CD4-positive, alpha-beta memory T cell (primary cell): ENCODE results near the gene PRKD1. TPM values are rescaled to one million over a fixed set of nuclear protein-coding genes. Genes with fewer than 3 reads are reported as not detected.
"Not testable (repeated sequence)": the region's sequence is repeated elsewhere in the genome, so short reads cannot be mapped to it uniquely, and the experiment has no call there.

ENCODE experiments used
- CTCF ChIA-PET: fragments of 350-600 bp; sonication (Branson Sonifier 250); formaldehyde crosslinking; loops from one replicate; lab custom pipeline; 2021; ENCODE audit warnings: inconsistent platforms; ENCODE audit not compliant: partially characterized antibody; lab: Charles Lee
- POLR2A ChIA-PET: fragments of 350-600 bp; sonication (Branson Sonifier 250); formaldehyde crosslinking; loops from one replicate; lab custom pipeline; 2021; ENCODE audit not compliant: partially characterized antibody; lab: Charles Lee
- DNase-seq, 5 donors: peaks; one replicate each; pipeline versions ENCODE4 v3.0.0 to v3.0.0-alpha.2; 2020 to 2022; ENCODE audit warnings: mixed read lengths in 1 of 5
- H3K27ac ChIP-seq: one replicate; pipeline ENCODE4 v1.7.0; 2013; ENCODE audit warnings: low read depth, low read length
- H3K27me3 ChIP-seq: 2 replicates; pipeline ENCODE4 v1.7.0; 2013; ENCODE audit warnings: mild to moderate bottlenecking, low read length, moderate library complexity; ENCODE audit not compliant: insufficient read depth
- H3K36me3 ChIP-seq: 2 replicates; pipeline ENCODE4 v1.7.0; 2013; ENCODE audit warnings: mild to moderate bottlenecking, low read length, moderate library complexity; ENCODE audit not compliant: insufficient read depth
- H3K4me1 ChIP-seq: 2 replicates; pipeline ENCODE4 v1.7.0; 2013; ENCODE audit warnings: mild to moderate bottlenecking, low read length, moderate library complexity; ENCODE audit not compliant: insufficient read depth
- H3K4me3 ChIP-seq, 2 donors: one replicate each; pipeline ENCODE4 v1.7.0; 2013; ENCODE audit warnings: low read length in 2 of 2, mild to moderate bottlenecking in 1 of 2
- H3K9me3 ChIP-seq, 2 donors: one replicate each; pipeline ENCODE4 v1.7.0; 2013; ENCODE audit warnings: low read length in 2 of 2, control low read depth in 1 of 2; ENCODE audit not compliant: control insufficient read depth in 1 of 2
- H3K27ac Mint-ChIP-seq, 7 donors: one replicate each; pipeline ENCODE4 v1.8.0; 2020 to 2021; ENCODE audit warnings: mixed read lengths in 7 of 7, mild to moderate bottlenecking in 6 of 7, inconsistent platforms in 3 of 7, moderate library complexity in 3 of 7
- H3K27me3 Mint-ChIP-seq, 2 donors: one replicate each; pipeline ENCODE4 v1.8.0; 2020 to 2021; ENCODE audit warnings: mixed read lengths in 2 of 2
- H3K36me3 Mint-ChIP-seq, 2 donors: one replicate each; pipeline ENCODE4 v1.8.0; 2020 to 2021; ENCODE audit warnings: mixed read lengths in 2 of 2, inconsistent platforms in 1 of 2, mild to moderate bottlenecking in 1 of 2
- H3K4me1 Mint-ChIP-seq, 4 donors: one replicate each; pipeline ENCODE4 v1.8.0; 2020 to 2021; ENCODE audit warnings: mixed read lengths in 4 of 4, mild to moderate bottlenecking in 1 of 4
- H3K4me3 Mint-ChIP-seq, 8 donors: one replicate each; pipeline ENCODE4 v1.8.0; 2020 to 2021; ENCODE audit warnings: mixed read lengths in 8 of 8, mild to moderate bottlenecking in 7 of 8, moderate library complexity in 6 of 8, inconsistent platforms in 3 of 8
- H3K9me3 Mint-ChIP-seq, 8 donors: one replicate each; pipeline ENCODE4 v1.8.0; 2020 to 2021; ENCODE audit warnings: mixed read lengths in 8 of 8, mild to moderate bottlenecking in 5 of 8, inconsistent platforms in 3 of 8, moderate library complexity in 1 of 8
- intact Hi-C: fragments of 100-400 bp; cut with micrococcal nuclease; formaldehyde crosslinking; loops from one replicate; pipeline ENCODE4 v1.15.1; 2023
- polyA plus RNA-seq, 2 donors: library from polyadenylated mRNA; unstranded; fragments of 300-500 nt; fragmentation: Illumina TruSeq; gene quantifications; one replicate each; pipeline ENCODE4 v1.2.3, GENCODE V29; 2021
- total RNA-seq, 2 experiments: library from RNA; stranded (reverse); gene quantifications; one replicate each; pipeline ENCODE4 v1.2.3, GENCODE V29; 2021

Gene PRKD1
- total and polyA plus RNA-seq, 4 experiments from 2014 or later, result not detected

- DNase-seq, H3K9me3 ChIP-seq, H3K4me1 Mint-ChIP-seq, intact Hi-C loops, H3K4me1 ChIP-seq, CTCF ChIA-PET, H3K4me3 ChIP-seq, H3K27me3 ChIP-seq, H3K36me3 ChIP-seq, H3K4me3 Mint-ChIP-seq, H3K27me3 Mint-ChIP-seq, H3K27ac ChIP-seq, H3K36me3 Mint-ChIP-seq, H3K27ac Mint-ChIP-seq, POLR2A ChIA-PET: not testable (repeated sequence)
- peaks cover 0 to 22% (median 3%) of the 10 kb centered on the region in 8 donors for H3K9me3 Mint-ChIP-seq
These were observed 200.9 kb downstream of the PRKD1 start for GRCh38 chr14:29726560-29727331.

DNA sequence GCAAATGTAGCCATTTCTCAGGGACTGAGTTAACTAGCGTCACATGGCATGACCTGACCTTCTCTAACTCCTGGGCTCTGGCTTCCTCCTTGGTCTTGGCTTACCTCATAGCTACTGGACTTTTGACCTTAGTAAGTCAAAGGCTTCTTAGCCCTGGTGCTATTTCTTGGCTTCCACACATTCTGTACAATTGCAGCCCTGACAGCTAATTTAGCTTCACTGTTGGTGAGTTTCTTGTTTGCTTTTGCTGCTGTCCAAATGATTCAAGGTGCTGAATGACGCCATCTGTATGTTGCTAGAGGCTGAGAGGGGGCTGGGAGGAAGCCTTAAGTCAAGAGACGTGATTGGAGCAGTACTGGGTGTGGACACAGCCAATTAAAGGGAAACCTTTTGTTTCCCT, 202.7 kb downstream of the PRKD1 start:
- H3K27ac ChIP-seq, result no peak overlapping the region
- CTCF ChIA-PET, result interaction anchor here (0.6 kb wide), 1 partner anchor 46 kb away, joined by 3 read pairs; no protein-coding TSS in a partner anchor
- no peaks in the 10 kb centered on the region for H3K4me1 ChIP-seq
- intact Hi-C loops, result no loop called here
- H3K9me3 Mint-ChIP-seq, result peaks cover 0 to 18% (median 3%) of the 10 kb centered on the region in 8 donors
- H3K4me3 Mint-ChIP-seq, result no peak overlapping the region
- H3K36me3 Mint-ChIP-seq, result no peaks in the 10 kb centered on the region
- no peak overlapping the region for H3K27ac Mint-ChIP-seq
- DNase-seq, result no peak
- H3K4me3 ChIP-seq, result no peak overlapping the region
- no peaks in the 10 kb centered on the region for H3K27me3 Mint-ChIP-seq
- POLR2A ChIA-PET, result no interaction called here
- no peaks in the 10 kb centered on the region for H3K4me1 Mint-ChIP-seq
- H3K27me3 ChIP-seq, result no peaks in the 10 kb centered on the region
- H3K9me3 ChIP-seq, result peaks cover 0 to 4% of the 10 kb centered on the region in 2 donors
- no peaks in the 10 kb centered on the region for H3K36me3 ChIP-seq

- POLR2A ChIA-PET, result no interaction called here
- H3K4me1 ChIP-seq, result no peaks in the 10 kb centered on the region
- no peak overlapping the region for H3K27ac Mint-ChIP-seq
- DNase-seq, result no peak
- intact Hi-C loops, result no loop called here
- H3K27me3 Mint-ChIP-seq, result no peaks in the 10 kb centered on the region
- H3K36me3 ChIP-seq, result no peaks in the 10 kb centered on the region
- H3K9me3 Mint-ChIP-seq, result peaks cover 0 to 18% (median 5%) of the 10 kb centered on the region in 8 donors
- no peak overlapping the region for H3K27ac ChIP-seq
- H3K27me3 ChIP-seq, result no peaks in the 10 kb centered on the region
- H3K4me3 Mint-ChIP-seq, result no peak overlapping the region
- peaks cover 0 to 4% of the 10 kb centered on the region in 2 donors for H3K9me3 ChIP-seq
- no peaks in the 10 kb centered on the region for H3K4me1 Mint-ChIP-seq
- CTCF ChIA-PET, result no interaction called here
- H3K36me3 Mint-ChIP-seq, result no peaks in the 10 kb centered on the region
- no peak overlapping the region for H3K4me3 ChIP-seq
These were observed 204.8 kb downstream of the PRKD1 start for GRCh38 chr14:29722831-29723230.

- intact Hi-C loops, result no loop called here
- POLR2A ChIA-PET, result no interaction called here
These were observed 206.1 kb downstream of the PRKD1 start for GRCh38 chr14:29721586-29721985.

DNA sequence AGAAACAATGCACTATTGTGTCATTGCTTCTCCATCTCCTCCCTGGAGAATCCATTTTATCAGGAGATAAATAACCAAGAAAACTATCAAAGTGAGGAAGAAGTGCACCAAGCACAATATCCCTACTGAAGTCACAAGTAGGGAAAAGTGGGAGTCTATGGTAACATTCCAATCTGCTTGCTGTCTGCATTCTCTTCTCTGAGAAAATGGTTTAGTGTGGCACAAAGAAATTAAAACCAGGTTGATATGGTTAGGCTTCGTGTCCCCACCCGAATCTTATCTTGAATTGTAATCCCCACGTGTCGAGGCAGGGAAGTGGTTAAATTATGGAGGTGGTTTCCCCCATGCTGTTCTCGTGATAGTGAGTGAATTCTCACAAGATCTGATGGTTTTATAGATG, 209.7 kb downstream of the PRKD1 start:
- H3K27me3 Mint-ChIP-seq, result no peaks in the 10 kb centered on the region
- no peaks in the 10 kb centered on the region for H3K4me1 ChIP-seq
- H3K4me3 Mint-ChIP-seq, result no peak overlapping the region
- no peak overlapping the region for H3K27ac Mint-ChIP-seq
- no peaks in the 10 kb centered on the region for H3K4me1 Mint-ChIP-seq
- no peaks in the 10 kb centered on the region for H3K36me3 ChIP-seq
- POLR2A ChIA-PET, result no interaction called here
- peaks cover 0 to 14% (median 6%) of the 10 kb centered on the region in 8 donors for H3K9me3 Mint-ChIP-seq
- no peaks in the 10 kb centered on the region for H3K36me3 Mint-ChIP-seq
- no peaks in the 10 kb centered on the region for H3K27me3 ChIP-seq
- no peak overlapping the region for H3K27ac ChIP-seq
- no peak overlapping the region for H3K4me3 ChIP-seq
- no peak for DNase-seq
- intact Hi-C loops, result no loop called here
- CTCF ChIA-PET, result no interaction called here
- no peaks in the 10 kb centered on the region for H3K9me3 ChIP-seq

More at GRCh38 chr14:29721586-29721985, 206.1 kb downstream of the PRKD1 start:
- H3K4me1 ChIP-seq, result no peaks in the 10 kb centered on the region
- Mint-ChIP-seq H3K27me3 (no peaks in the 10 kb centered on the region), H3K36me3 (no peaks in the 10 kb centered on the region), H3K4me1 (no peaks in the 10 kb centered on the region), H3K9me3 (peaks cover 0 to 18% (median 5%) of the 10 kb centered on the region in 8 donors), H3K27ac (no peak overlapping the region), H3K4me3 (no peak overlapping the region)
- no peak overlapping the region for H3K4me3 ChIP-seq
- CTCF ChIA-PET, result no interaction called here
- DNase-seq, result no peak
- H3K36me3 ChIP-seq, result no peaks in the 10 kb centered on the region
- H3K9me3 ChIP-seq, result peaks cover 0 to 4% of the 10 kb centered on the region in 2 donors
- H3K27me3 ChIP-seq, result no peaks in the 10 kb centered on the region
- no peak overlapping the region for H3K27ac ChIP-seq

DNA sequence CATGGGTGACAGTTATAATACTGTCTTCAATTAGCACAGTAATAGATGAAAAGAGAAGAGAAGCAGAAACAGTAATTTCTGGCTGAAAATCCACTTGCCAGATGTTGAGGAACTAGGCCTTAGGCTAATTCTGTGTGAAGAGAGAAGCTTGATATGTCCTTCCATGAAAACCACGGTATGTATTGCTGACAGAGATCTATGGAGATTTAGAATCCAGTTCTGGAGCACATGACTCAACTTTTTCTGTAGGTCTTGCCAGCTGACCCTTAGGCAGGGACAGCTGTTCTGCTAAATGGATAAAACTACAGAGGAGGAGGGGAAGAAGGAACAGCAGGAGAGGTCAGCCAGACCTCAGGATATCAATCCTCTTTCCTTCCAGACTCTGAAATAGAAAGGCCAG, 211.5 kb downstream of the PRKD1 start:
- Mint-ChIP-seq H3K36me3 (no peaks in the 10 kb centered on the region), H3K27me3 (no peaks in the 10 kb centered on the region), H3K27ac (no peak overlapping the region), H3K4me3 (no peak overlapping the region), H3K9me3 (peaks cover 0 to 9% (median 4%) of the 10 kb centered on the region in 8 donors), H3K4me1 (no peaks in the 10 kb centered on the region)
- ChIA-PET CTCF (no interaction called here), POLR2A (no interaction called here)
- intact Hi-C loops, result no loop called here
- no peak overlapping the region for H3K4me3 ChIP-seq
- H3K4me1 ChIP-seq, result no peaks in the 10 kb centered on the region
- H3K27me3 ChIP-seq, result no peaks in the 10 kb centered on the region
- no peak overlapping the region for H3K27ac ChIP-seq
- DNase-seq, result no peak
- no peaks in the 10 kb centered on the region for H3K9me3 ChIP-seq
- H3K36me3 ChIP-seq, result no peaks in the 10 kb centered on the region

DNA sequence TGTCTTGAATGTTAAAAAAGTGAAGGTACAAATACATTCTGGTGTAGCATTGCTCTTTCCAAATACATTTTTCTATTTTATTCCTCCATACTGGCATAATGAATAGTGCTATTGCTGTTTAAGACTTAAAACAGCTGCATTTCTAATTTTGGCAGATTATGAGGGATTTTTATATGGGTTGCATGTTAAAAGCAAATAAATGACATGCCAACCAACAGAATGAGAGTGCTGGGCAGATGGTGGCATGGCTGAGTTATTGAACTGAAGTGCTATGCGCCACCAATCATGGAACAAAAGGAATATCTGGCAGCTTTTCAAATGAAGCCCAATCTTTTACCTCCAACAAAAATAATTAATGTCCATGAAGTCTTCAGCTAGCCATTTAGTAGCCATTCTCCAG, 215.0 kb downstream of the PRKD1 start:
- Mint-ChIP-seq H3K27ac (no peak overlapping the region), H3K27me3 (no peaks in the 10 kb centered on the region), H3K4me3 (no peak overlapping the region), H3K4me1 (no peaks in the 10 kb centered on the region), H3K9me3 (peaks cover 0 to 10% (median 6%) of the 10 kb centered on the region in 8 donors), H3K36me3 (no peaks in the 10 kb centered on the region)
- ChIA-PET CTCF (no interaction called here), POLR2A (no interaction called here)
- H3K27me3 ChIP-seq, result no peaks in the 10 kb centered on the region
- H3K27ac ChIP-seq, result no peak overlapping the region
- no peak overlapping the region for H3K4me3 ChIP-seq
- no peak for DNase-seq
- intact Hi-C loops, result no loop called here
- H3K9me3 ChIP-seq, result no peaks in the 10 kb centered on the region
- H3K4me1 ChIP-seq, result no peaks in the 10 kb centered on the region
- H3K36me3 ChIP-seq, result no peaks in the 10 kb centered on the region
